Parathyroid adenoma (tissue), 2 donors: ENCODE data around the gene GRM7.

Experiments
- H2AFZ ChIP-seq: fragments of 300-600 bp; sonication (generic); one replicate; pipeline ENCODE4 v1.7.0; 2017; ENCODE audit warnings: antibody characterized with exemption, mild to moderate bottlenecking
- H3K27ac ChIP-seq: fragments of 300-600 bp; sonication (generic); one replicate; pipeline ENCODE4 v1.7.0; 2017
- H3K27me3 ChIP-seq: fragments of 300-600 bp; sonication (generic); one replicate; pipeline ENCODE4 v1.7.0; 2017; ENCODE audit warnings: low read length; ENCODE audit not compliant: control insufficient read depth, insufficient read depth
- H3K36me3 ChIP-seq: fragments of 300-600 bp; sonication (generic); one replicate; pipeline ENCODE4 v1.7.0; 2017; ENCODE audit warnings: low read length; ENCODE audit not compliant: control insufficient read depth, insufficient read depth
- H3K4me1 ChIP-seq: fragments of 300-600 bp; sonication (generic); one replicate; pipeline ENCODE4 v1.7.0; 2017; ENCODE audit warnings: control low read depth
- H3K4me2 ChIP-seq: fragments of 300-600 bp; sonication (generic); one replicate; pipeline ENCODE4 v1.7.0; 2017; ENCODE audit warnings: low read length
- H3K4me3 ChIP-seq: fragments of 300-600 bp; sonication (generic); one replicate; pipeline ENCODE4 v1.7.0; 2017; ENCODE audit warnings: low read depth, low read length
- H3K79me2 ChIP-seq: fragments of 300-600 bp; sonication (generic); one replicate; pipeline ENCODE4 v1.7.0; 2017; ENCODE audit warnings: control low read depth
- H3K9ac ChIP-seq: fragments of 300-600 bp; sonication (generic); one replicate; pipeline ENCODE4 v1.7.0; 2017; ENCODE audit warnings: mild to moderate bottlenecking
- H3K9me3 ChIP-seq: fragments of 300-600 bp; sonication (generic); one replicate; pipeline ENCODE4 v1.7.0; 2017; ENCODE audit warnings: low read length; ENCODE audit not compliant: control insufficient read depth
- TF ChIP-seq, protein P1 (sequence below): fragments of 300-600 bp; sonication (generic); IDR thresholded peaks from one replicate; pipeline ENCODE4 v1.7.0; 2017; ENCODE audit warnings: antibody characterized with exemption, mild to moderate bottlenecking
- donor health status: primary hyperparathyroidism.

GRM7 gene

DNA sequence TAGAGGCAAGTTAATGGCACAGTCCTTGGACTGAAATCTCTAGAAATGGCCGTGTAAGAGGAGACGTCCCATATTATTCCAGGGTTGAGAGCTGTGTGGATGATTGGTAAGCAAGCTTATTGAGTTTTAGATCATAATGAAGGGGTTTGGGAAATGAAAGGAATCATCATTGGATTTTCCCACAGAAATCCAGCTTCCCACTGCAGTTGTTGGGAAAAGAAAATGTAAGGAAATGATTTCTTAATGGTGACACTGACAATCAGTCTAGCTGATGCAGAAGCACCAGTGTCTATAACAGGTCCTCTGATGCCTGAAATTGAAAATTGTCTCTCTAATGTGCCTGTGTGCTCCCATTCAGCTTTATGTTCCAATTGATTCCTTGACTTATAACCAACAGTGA is 728.6 kb downstream of the GRM7 start:
- H3K36me3 ChIP-seq, result no peaks in the 10 kb centered on the region
- H3K4me1 ChIP-seq, result no peaks in the 10 kb centered on the region
- TF ChIP-seq, protein P1, sequence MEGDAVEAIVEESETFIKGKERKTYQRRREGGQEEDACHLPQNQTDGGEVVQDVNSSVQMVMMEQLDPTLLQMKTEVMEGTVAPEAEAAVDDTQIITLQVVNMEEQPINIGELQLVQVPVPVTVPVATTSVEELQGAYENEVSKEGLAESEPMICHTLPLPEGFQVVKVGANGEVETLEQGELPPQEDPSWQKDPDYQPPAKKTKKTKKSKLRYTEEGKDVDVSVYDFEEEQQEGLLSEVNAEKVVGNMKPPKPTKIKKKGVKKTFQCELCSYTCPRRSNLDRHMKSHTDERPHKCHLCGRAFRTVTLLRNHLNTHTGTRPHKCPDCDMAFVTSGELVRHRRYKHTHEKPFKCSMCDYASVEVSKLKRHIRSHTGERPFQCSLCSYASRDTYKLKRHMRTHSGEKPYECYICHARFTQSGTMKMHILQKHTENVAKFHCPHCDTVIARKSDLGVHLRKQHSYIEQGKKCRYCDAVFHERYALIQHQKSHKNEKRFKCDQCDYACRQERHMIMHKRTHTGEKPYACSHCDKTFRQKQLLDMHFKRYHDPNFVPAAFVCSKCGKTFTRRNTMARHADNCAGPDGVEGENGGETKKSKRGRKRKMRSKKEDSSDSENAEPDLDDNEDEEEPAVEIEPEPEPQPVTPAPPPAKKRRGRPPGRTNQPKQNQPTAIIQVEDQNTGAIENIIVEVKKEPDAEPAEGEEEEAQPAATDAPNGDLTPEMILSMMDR, result no peak
- no peak overlapping the region for H3K9ac ChIP-seq
- H3K27me3 ChIP-seq, result no peaks in the 10 kb centered on the region
- no peaks in the 10 kb centered on the region for H3K9me3 ChIP-seq
- no peak overlapping the region for H3K27ac ChIP-seq
- H2AFZ ChIP-seq, result no peak overlapping the region
- H3K79me2 ChIP-seq, result no peaks in the 10 kb centered on the region
- H3K4me3 ChIP-seq, result no peak overlapping the region
- no peak overlapping the region for H3K4me2 ChIP-seq

DNA sequence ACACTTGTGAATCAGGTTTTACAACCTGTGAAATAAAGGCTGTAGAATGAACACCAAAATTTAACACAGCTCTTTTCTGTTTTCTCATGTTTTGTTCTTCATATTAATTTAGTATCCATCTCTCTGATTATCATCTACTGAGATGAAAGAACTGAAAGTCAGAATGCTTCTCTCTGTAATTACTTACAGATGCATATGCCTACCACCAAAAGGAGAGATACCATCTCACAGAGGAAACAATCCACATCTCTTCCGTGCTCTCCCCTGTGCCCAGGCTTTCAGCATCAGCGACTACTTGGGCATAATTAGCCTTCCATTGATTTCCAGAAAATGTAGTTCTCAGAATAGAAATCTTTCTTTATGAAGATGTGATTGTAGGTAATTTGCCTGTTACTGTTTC is 741.4 kb downstream of the GRM7 start:
- H3K4me2 ChIP-seq, result no peak overlapping the region
- no peak overlapping the region for H3K9ac ChIP-seq
- TF ChIP-seq, protein P1, result no peak
- H3K27ac ChIP-seq, result no peak overlapping the region
- H3K79me2 ChIP-seq, result no peaks in the 10 kb centered on the region
- H3K9me3 ChIP-seq, result no peaks in the 10 kb centered on the region
- no peak overlapping the region for H3K4me3 ChIP-seq
- no peak overlapping the region for H2AFZ ChIP-seq
- no peaks in the 10 kb centered on the region for H3K4me1 ChIP-seq
- no peaks in the 10 kb centered on the region for H3K36me3 ChIP-seq
- H3K27me3 ChIP-seq, result no peaks in the 10 kb centered on the region

DNA sequence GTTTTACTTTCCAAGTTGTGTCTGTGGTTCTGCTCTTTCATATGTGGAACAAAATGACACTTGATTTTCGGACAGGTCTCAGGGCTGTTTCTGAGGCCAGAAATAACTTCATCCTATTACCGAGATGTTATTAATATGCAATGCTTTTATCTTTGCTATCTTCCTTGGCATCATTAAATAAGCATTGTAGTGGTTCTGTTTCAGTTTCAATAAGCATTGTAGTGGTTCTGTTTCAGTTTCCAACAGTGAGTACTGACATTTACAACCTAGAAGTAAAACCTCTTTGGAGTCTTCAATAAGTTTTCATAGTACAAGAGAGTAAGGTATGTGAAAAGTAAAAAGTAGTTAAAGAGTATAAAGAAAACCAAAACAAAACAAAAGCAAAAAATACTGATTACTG is 746.2 kb downstream of the GRM7 start:
- no peak overlapping the region for H3K4me2 ChIP-seq
- H3K27ac ChIP-seq, result no peak overlapping the region
- TF ChIP-seq, protein P1, result no peak
- no peaks in the 10 kb centered on the region for H3K27me3 ChIP-seq
- no peaks in the 10 kb centered on the region for H3K4me1 ChIP-seq
- no peaks in the 10 kb centered on the region for H3K79me2 ChIP-seq
- no peaks in the 10 kb centered on the region for H3K9me3 ChIP-seq
- no peak overlapping the region for H2AFZ ChIP-seq
- no peak overlapping the region for H3K4me3 ChIP-seq
- H3K9ac ChIP-seq, result no peak overlapping the region
- H3K36me3 ChIP-seq, result no peaks in the 10 kb centered on the region

DNA sequence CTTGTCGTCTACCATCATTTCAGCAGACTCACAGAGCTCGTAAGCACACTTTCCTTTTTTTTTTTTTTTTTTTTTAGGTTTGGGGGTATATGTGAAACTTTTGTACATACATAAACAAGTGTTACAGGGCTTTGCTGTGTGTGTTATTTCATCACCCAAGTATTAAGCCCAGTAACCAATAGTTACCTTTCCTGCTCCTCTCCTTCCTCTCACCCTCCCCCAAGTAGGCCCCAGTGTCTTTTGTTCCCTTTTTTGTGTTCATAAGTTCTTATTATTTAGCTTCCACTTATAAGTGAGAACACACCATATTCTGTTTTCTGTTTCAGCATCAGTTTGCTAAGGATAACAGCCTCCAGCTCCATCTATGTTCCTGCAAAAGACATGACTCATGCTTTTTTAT is 746.8 kb downstream of the GRM7 start:
- Histone ChIP-seq H3K4me3 (no peak overlapping the region), H3K4me2 (no peak overlapping the region), H3K79me2 (no peaks in the 10 kb centered on the region), H3K27ac (no peak overlapping the region), H2AFZ (no peak overlapping the region), H3K4me1 (no peaks in the 10 kb centered on the region), H3K9ac (no peak overlapping the region), H3K36me3 (no peaks in the 10 kb centered on the region), H3K9me3 (no peaks in the 10 kb centered on the region), H3K27me3 (no peaks in the 10 kb centered on the region)
- TF ChIP-seq, protein P1, result no peak

DNA sequence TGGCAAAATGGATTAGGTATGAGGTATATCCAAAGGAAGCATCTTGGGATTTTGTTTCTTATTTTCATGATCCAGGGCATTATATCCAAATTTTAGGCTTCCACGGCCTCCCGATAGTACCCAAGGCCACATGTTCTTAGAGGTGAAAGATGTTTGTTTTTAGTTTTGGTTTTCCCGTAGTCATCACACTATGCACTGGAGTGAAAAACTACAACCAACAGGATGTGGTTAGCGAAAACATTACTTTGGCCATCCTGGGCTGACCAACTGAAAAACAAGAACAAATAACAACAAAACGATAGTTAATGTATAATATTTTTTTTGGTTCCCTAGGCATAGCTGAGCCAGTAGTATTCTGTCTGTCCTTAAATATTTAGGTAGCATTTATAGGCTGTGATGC is 749.7 kb downstream of the GRM7 start:
- H3K27me3 ChIP-seq, result no peaks in the 10 kb centered on the region
- H3K9ac ChIP-seq, result no peak overlapping the region
- H3K4me2 ChIP-seq, result no peak overlapping the region
- no peak overlapping the region for H2AFZ ChIP-seq
- H3K4me1 ChIP-seq, result no peaks in the 10 kb centered on the region
- H3K9me3 ChIP-seq, result no peaks in the 10 kb centered on the region
- H3K36me3 ChIP-seq, result no peaks in the 10 kb centered on the region
- TF ChIP-seq, protein P1, result no peak
- H3K79me2 ChIP-seq, result no peaks in the 10 kb centered on the region
- no peak overlapping the region for H3K4me3 ChIP-seq
- H3K27ac ChIP-seq, result no peak overlapping the region
